A549 (cell line): ENCODE measurements around the gene TTI1. TPM values are rescaled to one million over a fixed set of nuclear protein-coding genes. Genes with fewer than 3 reads are reported as not detected.

Experiments
- ATAC-seq, 2 experiments: fragments of 200-7000 bp in 1 of 2; fragments of >200 bp in 1 of 2; cut with Nextera tagmentation in 1 of 2; cut with Tn5 transposase in 1 of 2; 3 replicates each; pipeline versions ENCODE4 v1.8.0 to v1.9.1; 2018 to 2020; ENCODE audit warnings: mild to moderate bottlenecking in 1 of 2, moderate library complexity in 1 of 2
- CTCF ChIA-PET: fragments of 300-600 bp; sonication (Branson Sonifier 250); formaldehyde crosslinking; extraction: SDS; loops from one replicate; lab custom pipeline; 2021; ENCODE audit warnings: antibody characterized with exemption, inconsistent platforms; lab: Yijun Ruan, JAX
- POLR2A ChIA-PET: fragments of 350-600 bp; formaldehyde crosslinking; extraction: SDS; loops from one replicate; lab custom pipeline; 2021; ENCODE audit warnings: antibody characterized with exemption, inconsistent platforms; lab: Yijun Ruan, JAX
- DNase-seq, 2 experiments: peaks; one replicate each; pipeline versions ENCODE4 v3.0.0 to v3.0.0-alpha.2; 2011 to 2016; ENCODE audit warnings: low read depth in 1 of 2, low spot score in 1 of 2
- FAIRE-seq: peaks from 2 replicates; lab custom pipeline; 2011; peaks lifted over from hg19 to GRCh38; lab: Jason Lieb, UNC
- H3K27ac ChIP-seq, 2 experiments: fragments of >200 bp; sonication (Bioruptor Twin); formaldehyde crosslinking; 3 replicates each; pipeline ENCODE4 v1.5.1; 2016 to 2017
- H3K4me1 ChIP-seq: fragments of >200 bp; sonication (Bioruptor Twin); formaldehyde crosslinking; 3 replicates; pipeline ENCODE4 v1.6.1; 2016
- H3K4me2 ChIP-seq: fragments of >200 bp; sonication (Bioruptor Twin); formaldehyde crosslinking; 3 replicates; pipeline ENCODE4 v1.6.1; 2016
- H3K4me3 ChIP-seq: fragments of >200 bp; sonication (Bioruptor Twin); formaldehyde crosslinking; 3 replicates; pipeline ENCODE4 v1.5.1; 2016
- H3K9me3 ChIP-seq: fragments of >200 bp; sonication (Bioruptor Twin); formaldehyde crosslinking; 3 replicates; pipeline ENCODE4 v1.6.1; 2016
- BHLHE40 ChIP-seq: IDR thresholded peaks from 2 replicates; pipeline ENCODE4 v1.6.1; 2012; ENCODE audit warnings: low read depth, low read length, inconsistent platforms
- CBX8 ChIP-seq: fragments of 200-600 bp; sonication (generic); IDR thresholded peaks from 2 replicates; pipeline ENCODE4 v1.6.1; 2016
- CHD4 ChIP-seq: fragments of 200-600 bp; sonication (generic); IDR thresholded peaks from 2 replicates; pipeline ENCODE4 v1.6.1; 2016; ENCODE audit warnings: antibody characterized with exemption, mild to moderate bottlenecking, borderline replicate concordance
- EHMT2 ChIP-seq: fragments of 200-600 bp; sonication (generic); IDR thresholded peaks from 2 replicates; pipeline ENCODE4 v1.6.1; 2016; ENCODE audit warnings: antibody characterized with exemption, low read depth, mild to moderate bottlenecking, moderate library complexity
- EP300 ChIP-seq, 2 experiments: fragments of >200 bp; sonication (Bioruptor Twin); formaldehyde crosslinking; IDR thresholded peaks; 2 replicates in 1 of 2; 3 replicates in 1 of 2; pipeline ENCODE4 v1.6.1; 2016 to 2017
- FOSL2 ChIP-seq, 2 experiments: fragments of 450-650 bp in 1 of 2; fragments of >200 bp in 1 of 2; sonication (Bioruptor Twin) in 1 of 2; formaldehyde crosslinking; IDR thresholded peaks; 2 replicates each; pipeline versions ENCODE4 v1.5.0 to v1.6.1; 2016 to 2020; ENCODE audit warnings: mild to moderate bottlenecking in 1 of 2, moderate library complexity in 1 of 2
- FOXS1 ChIP-seq: fragments of 250-450 bp; sonication (Bioruptor Pico); IDR thresholded peaks from 2 replicates; pipeline ENCODE4 v1.5.0; 2020; ENCODE audit warnings: mild to moderate bottlenecking, moderate library complexity
- HES2 ChIP-seq: fragments of >200 bp; sonication (Bioruptor Twin); formaldehyde crosslinking; IDR thresholded peaks from 2 replicates; pipeline ENCODE4 v1.6.1; 2016
- HEYL ChIP-seq: fragments of 250-450 bp; sonication (Bioruptor Pico); IDR thresholded peaks from 2 replicates; pipeline ENCODE4 v1.8.0; 2021; ENCODE audit warnings: mild to moderate bottlenecking, moderate library complexity
- HOXA7 ChIP-seq: fragments of 250-450 bp; sonication (Bioruptor Pico); IDR thresholded peaks from 2 replicates; pipeline ENCODE4 v1.5.0; 2020; ENCODE audit warnings: mild to moderate bottlenecking, moderate library complexity
- HOXB5 ChIP-seq: fragments of 250-450 bp; sonication (Bioruptor Pico); IDR thresholded peaks from 2 replicates; pipeline ENCODE4 v1.5.0; 2020; ENCODE audit warnings: mild to moderate bottlenecking, moderate library complexity
- JUN ChIP-seq, 2 experiments: fragments of >200 bp; sonication (Bioruptor Twin); formaldehyde crosslinking; IDR thresholded peaks; 2 replicates in 1 of 2; 3 replicates in 1 of 2; pipeline ENCODE4 v1.6.1; 2016 to 2017
- JUNB ChIP-seq: fragments of >200 bp; sonication (Bioruptor Twin); formaldehyde crosslinking; IDR thresholded peaks from 2 replicates; pipeline ENCODE4 v1.6.1; 2016
- KDM1A ChIP-seq: fragments of 200-600 bp; sonication (generic); IDR thresholded peaks from 2 replicates; pipeline ENCODE4 v1.6.1; 2016; ENCODE audit warnings: low read depth, mild to moderate bottlenecking
- MAFK ChIP-seq: fragments of 450-650 bp; IDR thresholded peaks from 2 replicates; pipeline ENCODE4 v1.6.1; 2014; ENCODE audit not compliant: partially characterized antibody
- MYC ChIP-seq: IDR thresholded peaks from 2 replicates; pipeline ENCODE4 v1.6.1; 2012; ENCODE audit warnings: mild to moderate bottlenecking, inconsistent platforms, low read length, improper control_type of control experiment, borderline replicate concordance
- NFE2L2 ChIP-seq: fragments of 150-350 bp; conservative IDR thresholded peaks from 2 replicates; pipeline ENCODE4 v1.6.1; 2014; ENCODE audit warnings: low read length
- RARB ChIP-seq: fragments of 250-450 bp; sonication (Bioruptor Pico); IDR thresholded peaks from 2 replicates; pipeline ENCODE4 v1.8.0; 2021; ENCODE audit warnings: mild to moderate bottlenecking, moderate library complexity
- RFX5 ChIP-seq: fragments of 450-650 bp; IDR thresholded peaks from 2 replicates; pipeline ENCODE4 v1.7.1; 2014; ENCODE audit warnings: antibody characterized with exemption, mild to moderate bottlenecking, moderate library complexity
- RNF2 ChIP-seq: fragments of 200-600 bp; sonication (generic); IDR thresholded peaks from 2 replicates; pipeline ENCODE4 v1.6.1; 2016; ENCODE audit warnings: low read depth, mild to moderate bottlenecking, antibody characterized with exemption, moderate library complexity, borderline replicate concordance
- SREBF2 ChIP-seq: fragments of 450-650 bp; IDR thresholded peaks from 2 replicates; pipeline ENCODE4 v1.6.1; 2014; ENCODE audit warnings: mild to moderate bottlenecking, moderate library complexity
- ZSCAN20 ChIP-seq: fragments of 250-450 bp; sonication (Bioruptor Pico); IDR thresholded peaks from 2 replicates; pipeline ENCODE4 v1.8.0; 2022; ENCODE audit warnings: mild to moderate bottlenecking, moderate library complexity
- WGBS: methylation state at CpG from one replicate; pipeline ENCODE4 v1.1.6; 2017; ENCODE audit errors: missing lambda C conversion rate; 5-methylcytosine and 5-hydroxymethylcytosine counted together
- polyA plus RNA-seq, 4 experiments: library from polyadenylated mRNA; depleted of rRNA in 3 of 4; stranded (reverse); fragments of >200 nt; fragmentation: RNase III in 1 of 4; extraction: RNeasy Plus Mini Kit Qiagen cat#74134 plus additional on column Dnase treatment in 1 of 4; gene quantifications; 2 replicates in 3 of 4; 3 replicates in 1 of 4; pipeline ENCODE4 v1.2.3, GENCODE V29; 2011 to 2017

TTI1 gene
- polyA plus RNA-seq, 2 of the 4 experiments (the other 2 are of a cell fraction): 20.6 to 27.9 TPM

DNA sequence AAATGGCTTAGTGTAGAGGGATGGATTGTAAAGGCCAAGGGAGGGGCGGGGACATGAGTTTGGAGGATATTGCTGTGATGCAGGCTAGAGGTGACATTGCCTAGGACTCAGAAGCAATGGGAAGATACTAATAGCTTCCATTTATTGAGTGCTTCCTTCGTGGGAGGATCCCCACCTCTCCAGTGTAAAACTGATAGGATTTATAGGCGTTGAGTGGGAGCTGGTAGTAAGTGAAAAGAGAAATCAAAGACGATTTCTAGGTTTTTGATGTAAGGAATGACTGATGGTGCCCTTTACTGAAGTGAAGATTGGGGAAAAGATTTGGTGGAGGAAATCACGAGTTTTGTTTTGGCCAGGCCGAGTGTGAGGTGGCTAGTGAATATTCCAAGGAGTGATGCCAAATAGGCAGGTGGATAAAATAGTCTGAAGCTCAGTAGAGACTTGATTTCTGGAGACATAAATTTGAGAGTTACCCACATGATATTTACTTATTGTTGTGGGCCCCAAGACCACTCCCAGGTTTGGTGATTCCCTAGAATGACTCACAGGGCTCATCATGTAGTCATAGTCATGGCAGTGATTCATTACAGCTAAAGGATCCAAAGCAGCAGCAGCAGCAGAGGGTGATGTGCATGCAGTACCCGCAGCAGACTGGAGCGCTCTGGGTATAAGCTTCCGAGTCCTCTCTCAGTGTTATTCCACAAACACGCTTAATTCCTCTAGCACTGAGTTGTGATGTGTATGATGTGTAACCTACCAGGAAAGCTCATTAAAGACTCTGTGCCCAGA, 10.4 kb upstream of the TTI1 start:
- POLR2A ChIA-PET: interaction anchor here (0.6 to 1.7 kb wide), 3 partner anchors 10 to 174 kb away, joined by 3 to 15 read pairs (median 3); partner anchors contain the start of genes RPRD1B and TTI1
- 65% methylated on average over 10 of the region's 10 CpGs for WGBS
- CTCF ChIA-PET: interaction anchor here (0.6 to 4.9 kb wide), 21 partner anchors 8 to 785 kb away, joined by 3 to 46 read pairs (median 4); partner anchors contain the start of genes RPRD1B, TGM2 and TTI1
- peaks cover 15% of the 10 kb centered on the region for H3K4me1 ChIP-seq
- peak; percentile 73 to 80 for DNase-seq
- TF ChIP-seq MYC (no peak), JUNB (peak; percentile 56), FOSL2 (IDR thresholded peaks at IDR 0.05) (peak; percentile 52; the same call in 1 of the 2 replicates), FOSL2 (CRISPR knock-in tag; IDR thresholded peaks at IDR 0.05) (peak; percentile 84), HOXB5 (0 out of 2 replicates have a peak, but pooled peaks have one; percentile 24)
- TF ChIP-seq, all 56 proteins: peak for 3
- H3K4me2 ChIP-seq: peak overlapping the region; percentile 57
- H3K4me3 ChIP-seq: no peak overlapping the region
- peak overlapping the region in 1 of 2 experiments; percentile 41; a peak in 2 of 6 replicates for H3K27ac ChIP-seq
- H3K9me3 ChIP-seq: no peaks in the 10 kb centered on the region
- ATAC-seq (peak; percentile 99 to 100), FAIRE-seq (no peak)

- no peak for TF ChIP-seq EP300 (IDR thresholded peaks at IDR 0.05)
- TF ChIP-seq JUN (IDR thresholded peaks at IDR 0.05): no peak
- no peak for TF ChIP-seq RARB
- no peak for TF ChIP-seq CBX8
- TF ChIP-seq HOXA7 (CRISPR knock-in tag): no peak
- TF ChIP-seq KDM1A: no peak
- TF ChIP-seq BHLHE40: no peak
- no peak for TF ChIP-seq NFE2L2
- no peak for ATAC-seq
- Histone ChIP-seq H3K27ac (no peak overlapping the region), H3K4me3 (no peak overlapping the region), H3K9me3 (no peaks in the 10 kb centered on the region), H3K4me2 (no peak overlapping the region), H3K4me1 (peaks cover 18% of the 10 kb centered on the region)
- FAIRE-seq: no peak
- WGBS: 95% methylated on average over 1 of the region's 1 CpG
- DNase-seq: no peak
- ChIA-PET POLR2A (no interaction called here), CTCF (interaction anchor here (0.6 to 3.2 kb wide), 3 partner anchors 18 to 181 kb away, joined by 3 to 16 read pairs (median 3); no protein-coding TSS in a partner anchor)
Measured at GRCh38 chr20:38040276-38040675, 7.0 kb upstream of the TTI1 start.

GRCh38 chr20:38036366-38036765, 3.1 kb upstream of the TTI1 start:
- H3K4me3 ChIP-seq: no peak overlapping the region
- H3K4me1 ChIP-seq: peaks cover 24% of the 10 kb centered on the region; the same call in 2 of the 3 replicates
- ATAC-seq (no peak), DNase-seq (no peak), FAIRE-seq (no peak)
- 89% methylated on average over 5 of the region's 5 CpGs for WGBS
- H3K4me2 ChIP-seq: no peak overlapping the region
- ChIA-PET POLR2A (no interaction called here), CTCF (interaction anchor here (0.6 to 3.1 kb wide), 3 partner anchors 12 to 21 kb away, joined by 3 to 9 read pairs (median 6); no protein-coding TSS in a partner anchor)
- no peak overlapping the region for H3K27ac ChIP-seq
- H3K9me3 ChIP-seq: no peaks in the 10 kb centered on the region
- no peak for TF ChIP-seq RNF2
- no peak for TF ChIP-seq CHD4
- TF ChIP-seq SREBF2: no peak
- TF ChIP-seq HEYL: no peak
- no peak for TF ChIP-seq ZSCAN20
- TF ChIP-seq HES2: no peak
- no peak for TF ChIP-seq MAFK
- no peak for TF ChIP-seq RFX5
- TF ChIP-seq FOXS1 (CRISPR knock-in tag): no peak
- no peak for TF ChIP-seq EHMT2
- TF ChIP-seq, all 56 proteins: peak for 0
